SK-N-SH (cell line): ENCODE measurements around the gene ACTR2.
"Not testable (repeated sequence)": the region's sequence is repeated elsewhere in the genome, so short reads cannot be mapped to it uniquely, and the experiment has no call there.

Experiments used
- CTCF ChIP-seq: fragments of 200-600 bp; sonication (generic); IDR thresholded peaks from 2 replicates; pipeline ENCODE4 v1.6.1; 2017; ENCODE audit warnings: antibody characterized with exemption, mild to moderate bottlenecking, moderate library complexity
- FOXM1 ChIP-seq: IDR thresholded peaks from 2 replicates; pipeline ENCODE4 v1.4.0; 2012; ENCODE audit warnings: low read depth, mild to moderate bottlenecking
- NFIC ChIP-seq: IDR thresholded peaks from 2 replicates; pipeline ENCODE4 v1.4.0; 2012; ENCODE audit warnings: borderline replicate concordance
- PBX3 ChIP-seq: IDR thresholded peaks from 2 replicates; pipeline ENCODE4; 2012
- RAD21 ChIP-seq: IDR thresholded peaks from 2 replicates; pipeline ENCODE4 v1.6.1; 2012; ENCODE audit warnings: mild to moderate bottlenecking, low read length
- REST ChIP-seq: IDR thresholded peaks from 2 replicates; pipeline ENCODE4 v1.6.1; 2012; ENCODE audit warnings: mild to moderate bottlenecking, low read depth, low read length, moderate library complexity

- TF ChIP-seq PBX3, REST, RAD21, CTCF, NFIC, FOXM1: not testable (repeated sequence)
Measured at GRCh38 chr2:65183406-65183805, 44.2 kb upstream of the ACTR2 start.
